H1 (cell line): ENCODE measurements around the gene SLC45A1. TPM values are rescaled to one million over a fixed set of nuclear protein-coding genes. Genes with fewer than 3 reads are reported as not detected.

Experiments
- CHD7 ChIP-seq: fragments of 300-600 bp; sonication (generic); IDR thresholded peaks from 2 replicates; pipeline ENCODE4 v1.7.1; 2012; ENCODE audit warnings: low read length, moderate library complexity, mild to moderate bottlenecking, inconsistent platforms; ENCODE audit not compliant: insufficient replicate concordance
- CTBP2 ChIP-seq: IDR thresholded peaks from 2 replicates; pipeline ENCODE4 v1.7.0; 2011; ENCODE audit warnings: borderline replicate concordance, mild to moderate bottlenecking, moderate library complexity, mixed read lengths, low read length; ENCODE audit not compliant: insufficient read depth, insufficient read length
- HDAC2 ChIP-seq, 2 experiments: fragments of 300-600 bp in 1 of 2; sonication (generic) in 1 of 2; IDR thresholded peaks; 2 replicates each; pipeline ENCODE4 v1.6.1; 2011 to 2012; ENCODE audit warnings: low read depth in 2 of 2, low read length in 2 of 2, mild to moderate bottlenecking in 2 of 2, moderate library complexity in 2 of 2, borderline replicate concordance in 1 of 2, inconsistent platforms in 1 of 2
- KDM4A ChIP-seq: IDR thresholded peaks from one replicate; pipeline ENCODE4 v1.7.1; 2012; ENCODE audit warnings: low read depth, mild to moderate bottlenecking, moderate library complexity, low read length, inconsistent platforms; ENCODE audit not compliant: severe bottlenecking
- NRF1 ChIP-seq: IDR thresholded peaks from 2 replicates; pipeline ENCODE4 v1.6.1; 2011; ENCODE audit warnings: mild to moderate bottlenecking, low read depth, low read length, improper control_type of control experiment
- POLR2A ChIP-seq, 2 experiments: IDR thresholded peaks; 1 replicate in 1 of 2; 2 replicates in 1 of 2; pipeline ENCODE4 v1.6.1; 2011; ENCODE audit warnings: low read depth in 2 of 2, low read length in 2 of 2, mild to moderate bottlenecking in 2 of 2; ENCODE audit errors: control extremely low read depth in 1 of 2
- SP4 ChIP-seq: IDR thresholded peaks from 2 replicates; pipeline ENCODE4 v1.6.1; 2012; ENCODE audit warnings: low read length, inconsistent platforms
- polyA plus RNA-seq, 7 experiments: library from polyadenylated mRNA; depleted of rRNA in 3 of 7; stranded (reverse) in 5 of 7; unstranded in 2 of 7; fragments of >200 nt in 5 of 7; fragments of 200-250 nt in 2 of 7; gene quantifications; 1 replicate in 5 of 7; 2 replicates in 1 of 7; 4 replicates in 1 of 7; pipeline versions ENCODE4 v1.2.1 to v1.2.3, GENCODE V29; 2011 to 2013; ENCODE audit warnings: missing spikeins in 2 of 7, mixed read lengths in 2 of 7
- total RNA-seq: library from RNA; stranded (reverse); fragmentation: NEBNext Ultra II Directional; extraction: Animal tissue kit (Norgen Biotek cat#: 25700); gene quantifications from 2 replicates; pipeline ENCODE4 v1.2.1, GENCODE V29; 2021
- TF ChIP-seq, protein P1 (sequence below): IDR thresholded peaks from 2 replicates; pipeline ENCODE4 v1.6.1; 2011; ENCODE audit warnings: low read length, improper control_type of control experiment
- TF ChIP-seq, protein P2 (sequence below): IDR thresholded peaks from 2 replicates; pipeline ENCODE4 v1.6.1; 2012; ENCODE audit warnings: inconsistent platforms

SLC45A1 gene
- total and polyA plus RNA-seq, 2 of the 8 experiments (the other 6 are each of a cell fraction or from before 2014, with no cell fraction given) = 1.0 to 1.7 TPM

GRCh38 chr1:8377271-8377981 lies 59.5 kb downstream of the SLC45A1 start (continued):
- TF ChIP-seq CHD7 = no peak
- TF ChIP-seq CTBP2 = no peak
- TF ChIP-seq, protein P1, sequence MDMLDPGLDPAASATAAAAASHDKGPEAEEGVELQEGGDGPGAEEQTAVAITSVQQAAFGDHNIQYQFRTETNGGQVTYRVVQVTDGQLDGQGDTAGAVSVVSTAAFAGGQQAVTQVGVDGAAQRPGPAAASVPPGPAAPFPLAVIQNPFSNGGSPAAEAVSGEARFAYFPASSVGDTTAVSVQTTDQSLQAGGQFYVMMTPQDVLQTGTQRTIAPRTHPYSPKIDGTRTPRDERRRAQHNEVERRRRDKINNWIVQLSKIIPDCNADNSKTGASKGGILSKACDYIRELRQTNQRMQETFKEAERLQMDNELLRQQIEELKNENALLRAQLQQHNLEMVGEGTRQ = no peak
- TF ChIP-seq, protein P2, sequence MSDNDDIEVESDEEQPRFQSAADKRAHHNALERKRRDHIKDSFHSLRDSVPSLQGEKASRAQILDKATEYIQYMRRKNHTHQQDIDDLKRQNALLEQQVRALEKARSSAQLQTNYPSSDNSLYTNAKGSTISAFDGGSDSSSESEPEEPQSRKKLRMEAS = no peak
- no peak for TF ChIP-seq POLR2A (IDR thresholded peaks at IDR 0.05; ENCODE audit: control extremely low read depth in 1 of 2, low read depth in 2 of 2, low read length in 2 of 2)
- TF ChIP-seq HDAC2 (IDR thresholded peaks at IDR 0.05; ENCODE audit: borderline replicate concordance in 1 of 2, low read depth in 2 of 2, low read length in 2 of 2) = no peak
- no peak for TF ChIP-seq SP4
- TF ChIP-seq NRF1 = no peak
- no peak for TF ChIP-seq KDM4A
